ENCODE measurements around the gene DAPK1. TPM values are rescaled to one million over a fixed set of nuclear protein-coding genes. Genes with fewer than 3 reads are reported as not detected.
A peak's percentile ranks its signal among the peaks of the same experiment; 100 is the strongest.

The DAPK1 gene
- total and polyA plus RNA-seq, 2 donors (not counting 3 experiments of a cell fraction or from before 2014, with no cell fraction given), result 58.9 to 119 TPM

- CTCF ChIA-PET, result interaction anchor here (0.7 to 3.3 kb wide), 8 partner anchors 20 to 1243 kb away, joined by 3 to 21 read pairs (median 5); partner anchors contain the start of gene DAPK1
These were observed 159.5 kb downstream of the DAPK1 start for GRCh38 chr9:87657190-87657589.

More at GRCh38 chr9:87657190-87657589, 159.5 kb downstream of the DAPK1 start:
- peak overlapping the region; percentile 17 for H3K9ac ChIP-seq (replicated peaks; ENCODE audit: extremely low read depth, insufficient read depth, low read length)
- no peak for TF ChIP-seq MYC (IDR thresholded peaks at IDR 0.05; ENCODE audit: low read depth, low read length)
- no peak for TF ChIP-seq CTCF (IDR thresholded peaks at IDR 0.05; ENCODE audit: extremely low read depth in 1 of 2, insufficient read depth in 1 of 2, low read depth in 1 of 2, low read length in 2 of 2)
- TF ChIP-seq MAX (IDR thresholded peaks at IDR 0.05; ENCODE audit: insufficient read depth, insufficient read length), result no peak
- TF ChIP-seq GATA2 (IDR thresholded peaks at IDR 0.05; ENCODE audit: insufficient read depth, insufficient read length, low read depth, low read length), result no peak
- no peak for TF ChIP-seq EZH2 (IDR thresholded peaks at IDR 0.05; ENCODE audit: borderline replicate concordance, low read depth, low read length, severe bottlenecking)
- no peaks in the 10 kb centered on the region for H4K20me1 ChIP-seq (replicated peaks; ENCODE audit: control insufficient read depth, extremely low read depth, insufficient read depth, low read length)
- no peaks in the 10 kb centered on the region for H3K9me3 ChIP-seq (replicated peaks; ENCODE audit: control insufficient read depth, insufficient read depth, low read length)
- FAIRE-seq (no peak), DNase-seq (ENCODE audit: low read depth, low spot score) (peak; percentile 57)
- POLR2A ChIA-PET, result no interaction called here
- H3K4me1 ChIP-seq (ENCODE audit: control insufficient read depth, extremely low read depth, insufficient read depth, low read length), result peaks cover 12% of the 10 kb centered on the region
- peak overlapping the region; percentile 19 for H3K4me2 ChIP-seq (ENCODE audit: insufficient read depth, low read length)
- H3K36me3 ChIP-seq (ENCODE audit: control insufficient read depth in 2 of 2, extremely low read depth in 1 of 2, insufficient read depth in 2 of 2, low read length in 2 of 2), result peaks cover 6 to 26% of the 10 kb centered on the region in 2 experiments
- H3K79me2 ChIP-seq (ENCODE audit: control insufficient read depth, insufficient read depth, low read length), result no peaks in the 10 kb centered on the region
- no peaks in the 10 kb centered on the region for H3K27me3 ChIP-seq (ENCODE audit: control insufficient read depth in 2 of 2, insufficient read depth in 2 of 2, low read length in 2 of 2)
- H3K27ac ChIP-seq (ENCODE audit: insufficient read depth, low read depth, low read length), result peak overlapping the region; percentile 44
- H3K9me1 ChIP-seq (replicated peaks; ENCODE audit: control insufficient read depth, extremely low read depth, insufficient read depth, low read length), result no peaks in the 10 kb centered on the region
- H3K4me3 ChIP-seq (replicated peaks in 1 of 3; ENCODE audit: insufficient read depth in 1 of 3, low read depth in 1 of 3, low read length in 3 of 3), result no peak overlapping the region
- intact Hi-C loops (cut with micrococcal nuclease), result no loop called here
- dilution Hi-C loops (cut with MboI; ENCODE audit: extremely low pct_ligation_motif_present, low sequenced_read_pairs), result no loop called here
- BruUV-seq (replicated peaks), result no TSS peak
- H2AFZ ChIP-seq (ENCODE audit: low read depth, low read length), result no peak overlapping the region
